Right lobe of liver (tissue), 6 donors: Measurements from ENCODE around the gene SOX8. TPM values are rescaled to one million over a fixed set of nuclear protein-coding genes. Genes with fewer than 3 reads are reported as not detected.

ENCODE experiments used
- ATAC-seq, 4 donors: fragments of 200-7000 bp; cut with Tn5 transposase; one replicate each; pipeline ENCODE4 v1.9.1; 2020; ENCODE audit warnings: mild to moderate bottlenecking in 4 of 4, moderate library complexity in 4 of 4
- DNase-seq, 3 donors: peaks; one replicate each; pipeline ENCODE4 v3.0.0-alpha.2; 2020
- H3K27ac ChIP-seq, 3 donors: fragments of 200-600 bp; one replicate each; pipeline ENCODE4 v1.8.0; 2022
- H3K27me3 ChIP-seq, 2 donors: fragments of 200-600 bp; one replicate each; pipeline ENCODE4 v1.8.0; 2022
- H3K36me3 ChIP-seq, 4 donors: fragments of 200-600 bp; sonication (generic) in 1 of 4; one replicate each; pipeline versions ENCODE4 v1.5.1 to v1.8.0; 2017 to 2022; ENCODE audit warnings: control low read depth in 1 of 4
- H3K4me1 ChIP-seq, 4 donors: fragments of 200-600 bp; sonication (generic) in 1 of 4; one replicate each; pipeline versions ENCODE4 v1.5.1 to v1.8.0; 2017 to 2022; ENCODE audit warnings: control low read depth in 1 of 4
- H3K4me3 ChIP-seq, 3 donors: fragments of 200-600 bp; one replicate each; pipeline ENCODE4 v1.8.0; 2022
- H3K9me3 ChIP-seq, 4 donors: fragments of 200-600 bp; sonication (generic) in 1 of 4; one replicate each; pipeline versions ENCODE4 v1.5.1 to v1.8.0; 2017 to 2022; ENCODE audit warnings: control low read depth in 1 of 4
- CTCF ChIP-seq, 4 donors: fragments of 200-600 bp in 3 of 4; fragments of 450-650 bp in 1 of 4; IDR thresholded peaks; one replicate each; pipeline versions ENCODE4 v1.5.1 to v1.8.0; 2016 to 2022; ENCODE audit warnings: antibody characterized with exemption in 4 of 4, mild to moderate bottlenecking in 2 of 4
- POLR2A ChIP-seq: fragments of 450-650 bp; IDR thresholded peaks from one replicate; pipeline ENCODE4 v1.6.1; 2017; ENCODE audit warnings: antibody characterized with exemption, mild to moderate bottlenecking
- WGBS: methylation state at CpG from one replicate; pipeline ENCODE4 v1.1.6; 2018; ENCODE audit warnings: low coverage, low lambda C conversion rate; ENCODE audit not compliant: insufficient coverage; ENCODE audit errors: missing lambda C conversion rate; 5-methylcytosine and 5-hydroxymethylcytosine counted together
- intact Hi-C, 2 donors: fragments of 100-400 bp; cut with DNase I; formaldehyde crosslinking; loops; one replicate each; pipeline versions ENCODE4 v1.11.2 to v1.14.1; 2022
- total RNA-seq, 6 experiments: library from RNA; depleted of rRNA in 2 of 6; stranded (reverse); fragments of >200 nt in 2 of 6; fragmentation: NEBNext Ultra II Directional in 3 of 6; extraction: Animal tissue kit (Norgen Biotek cat#: 25700) in 3 of 6; gene quantifications; one replicate each; pipeline versions ENCODE4 v1.1.0 to v1.2.4, GENCODE V29; 2016 to 2023
- donor health status: DM: no; HTN: yes; CAD: no.
- donor health status: DM: no; HTN: no; CAD: no.
- donor health status: DM: no; HTN: no; CAD: no.
- donor health status: DM: no; HTN: yes; CAD: no.
- donor health status: DM: no; HTN: yes; CAD: no.

Gene SOX8
- total RNA-seq, 6 experiments from 2014 or later: 0.07 to 0.13 (median 0.09) TPM; not detected in 3

- Histone ChIP-seq H3K27me3 (no peaks in the 10 kb centered on the region), H3K27ac (no peak overlapping the region), H3K36me3 (no peaks in the 10 kb centered on the region), H3K4me1 (peaks cover 0 to 13% (median 3%) of the 10 kb centered on the region in 4 donors), H3K4me3 (no peak overlapping the region), H3K9me3 (no peaks in the 10 kb centered on the region)
- ATAC-seq (no peak), DNase-seq (no peak)
- TF ChIP-seq POLR2A (no peak), CTCF (IDR thresholded peaks at IDR 0.05) (no peak)
- 88% methylated on average over 14 of the region's 17 CpGs for WGBS
- intact Hi-C loops: no loop called here
These were observed 8.2 kb upstream of the SOX8 start for GRCh38 chr16:973366-973765.

- no peak overlapping the region for H3K4me3 ChIP-seq
- TF ChIP-seq POLR2A (no peak), CTCF (IDR thresholded peaks at IDR 0.05) (no peak)
- H3K36me3 ChIP-seq: no peaks in the 10 kb centered on the region
- peaks cover 0 to 13% (median 3%) of the 10 kb centered on the region in 4 donors for H3K4me1 ChIP-seq
- ATAC-seq (no peak), DNase-seq (peak in 1 of 3 donors; percentile 44)
- 69% methylated on average over 13 of the region's 21 CpGs for WGBS
- H3K9me3 ChIP-seq: no peaks in the 10 kb centered on the region
- no peaks in the 10 kb centered on the region for H3K27me3 ChIP-seq
- H3K27ac ChIP-seq: no peak overlapping the region
- intact Hi-C loops: no loop called here
These were observed 7.5 kb upstream of the SOX8 start for GRCh38 chr16:974001-974601.

- 79% methylated on average over 5 of the region's 26 CpGs for WGBS
- intact Hi-C loops: no loop called here
- H3K4me3 ChIP-seq: no peak overlapping the region
- H3K27ac ChIP-seq: no peak overlapping the region
- H3K27me3 ChIP-seq: no peaks in the 10 kb centered on the region
- DNase-seq (peak in 2 of 3 donors; percentile 23 to 47), ATAC-seq (no peak)
- no peaks in the 10 kb centered on the region for H3K9me3 ChIP-seq
- H3K4me1 ChIP-seq: peaks cover 0 to 8% (median 2%) of the 10 kb centered on the region in 4 donors
- TF ChIP-seq CTCF (IDR thresholded peaks at IDR 0.05) (no peak), POLR2A (no peak)
- no peaks in the 10 kb centered on the region for H3K36me3 ChIP-seq
These were observed 6.8 kb upstream of the SOX8 start for GRCh38 chr16:974611-975261.

GRCh38 chr16:975291-975690 lies 6.3 kb upstream of the SOX8 start:
- no peak for TF ChIP-seq POLR2A
- TF ChIP-seq CTCF (IDR thresholded peaks at IDR 0.05): no peak
- intact Hi-C loops: no loop called here
- Histone ChIP-seq H3K4me3 (no peak overlapping the region), H3K9me3 (no peaks in the 10 kb centered on the region), H3K4me1 (peaks cover 0 to 4% (median 0%) of the 10 kb centered on the region in 4 donors), H3K27ac (no peak overlapping the region), H3K27me3 (peaks cover 0 to under 1% of the 10 kb centered on the region in 2 donors), H3K36me3 (no peaks in the 10 kb centered on the region)
- ATAC-seq (no peak), DNase-seq (peak in 1 of 3 donors; percentile 43)
- WGBS: 80% methylated on average over 2 of the region's 12 CpGs
